Left colon (tissue), 2 donors: ENCODE results near the gene CSNK1G2. TPM values are rescaled to one million over a fixed set of nuclear protein-coding genes. Genes with fewer than 3 reads are reported as not detected.

Experiments
- ATAC-seq: fragments of 200-7000 bp; cut with Tn5 transposase; one replicate; pipeline ENCODE4 v1.9.1; 2020; ENCODE audit warnings: mild to moderate bottlenecking, moderate library complexity
- DNase-seq, 2 donors: peaks; one replicate each; pipeline ENCODE4 v3.0.0-alpha.2; 2020
- intact Hi-C, 2 donors: fragments of 100-400 bp; cut with DNase I in 1 of 2; cut with micrococcal nuclease in 1 of 2; formaldehyde crosslinking; loops; one replicate each; pipeline versions ENCODE4 v1.11.2 to v1.14.0; 2022; cut with DNase I, micrococcal nuclease
- total RNA-seq, 2 donors: library from RNA; stranded (reverse); fragmentation: NEBNext Ultra II Directional; extraction: Animal tissue kit (Norgen Biotek cat#: 25700); gene quantifications; one replicate each; pipeline ENCODE4 v1.2.1, GENCODE V29; 2021
- donor health status: DM: no; HTN: no; CAD: no.
- donor health status: DM: yes; HTN: yes; CAD: no.

CSNK1G2 gene
- total RNA-seq, 2 donors from 2014 or later: 51.4 to 74.1 TPM

DNA sequence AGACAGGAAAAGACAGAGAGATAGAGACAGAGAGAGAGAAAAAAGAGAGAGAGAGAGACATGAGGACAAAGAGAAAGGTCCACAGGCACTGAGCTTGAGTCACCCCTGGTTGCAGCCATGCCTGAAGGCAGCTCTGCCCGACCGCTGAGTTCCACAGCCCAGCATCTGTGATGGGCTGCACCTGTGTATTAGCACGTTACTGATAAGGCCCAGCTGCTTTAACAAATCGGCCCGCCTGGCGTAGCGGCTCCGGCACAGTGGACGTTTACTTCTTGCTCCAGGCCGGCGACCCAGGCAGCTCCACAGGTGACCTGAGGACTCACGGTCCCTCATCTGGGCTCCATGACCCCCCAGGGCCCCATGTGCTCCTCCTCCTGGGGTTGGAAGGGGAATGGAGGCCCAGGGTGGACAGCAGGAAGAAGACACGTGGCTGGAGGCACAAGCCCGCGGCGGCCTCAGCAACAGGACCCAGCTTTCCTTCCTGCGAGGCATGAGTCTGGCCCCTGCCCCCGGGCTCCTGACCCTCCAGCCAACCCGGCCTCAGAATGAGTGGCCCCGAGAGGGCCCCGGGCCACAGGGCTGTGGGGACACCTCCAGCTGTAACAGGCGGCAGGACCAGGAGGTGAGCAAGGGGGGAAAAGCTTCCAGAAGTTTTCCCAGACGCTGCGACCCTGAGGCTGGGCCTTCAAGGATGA, 3.9 kb upstream of the CSNK1G2 start:
- intact Hi-C loops: loop anchor here in 1 of 2 donors (10.0 kb wide), 1 partner anchor 148 kb away; no protein-coding TSS in a partner anchor
- no peak for ATAC-seq
- no peak for DNase-seq

DNA sequence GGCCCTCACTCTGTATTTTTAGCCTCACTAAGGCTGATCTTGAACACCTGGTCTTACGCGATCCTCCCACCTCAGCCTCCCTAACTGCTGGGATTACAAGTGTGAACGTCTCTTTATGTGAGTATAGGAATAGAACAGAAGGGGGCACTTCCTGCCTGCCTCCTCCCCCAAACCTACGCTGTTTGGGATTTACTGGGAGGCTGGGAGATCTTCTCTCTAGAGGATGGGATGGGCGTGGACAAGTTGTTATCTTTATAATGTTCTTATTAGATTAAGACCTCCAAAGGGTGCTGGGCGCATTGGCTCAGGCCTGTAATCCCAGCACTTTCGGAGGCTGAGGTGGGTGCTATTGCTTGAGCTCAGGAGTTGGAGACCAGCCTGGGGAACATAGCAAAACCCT, 2.9 kb upstream of the CSNK1G2 start:
- intact Hi-C loops: loop anchor here in 1 of 2 donors (10.0 kb wide), 1 partner anchor 147 kb away; no protein-coding TSS in a partner anchor
- DNase-seq (no peak), ATAC-seq (no peak)

DNA sequence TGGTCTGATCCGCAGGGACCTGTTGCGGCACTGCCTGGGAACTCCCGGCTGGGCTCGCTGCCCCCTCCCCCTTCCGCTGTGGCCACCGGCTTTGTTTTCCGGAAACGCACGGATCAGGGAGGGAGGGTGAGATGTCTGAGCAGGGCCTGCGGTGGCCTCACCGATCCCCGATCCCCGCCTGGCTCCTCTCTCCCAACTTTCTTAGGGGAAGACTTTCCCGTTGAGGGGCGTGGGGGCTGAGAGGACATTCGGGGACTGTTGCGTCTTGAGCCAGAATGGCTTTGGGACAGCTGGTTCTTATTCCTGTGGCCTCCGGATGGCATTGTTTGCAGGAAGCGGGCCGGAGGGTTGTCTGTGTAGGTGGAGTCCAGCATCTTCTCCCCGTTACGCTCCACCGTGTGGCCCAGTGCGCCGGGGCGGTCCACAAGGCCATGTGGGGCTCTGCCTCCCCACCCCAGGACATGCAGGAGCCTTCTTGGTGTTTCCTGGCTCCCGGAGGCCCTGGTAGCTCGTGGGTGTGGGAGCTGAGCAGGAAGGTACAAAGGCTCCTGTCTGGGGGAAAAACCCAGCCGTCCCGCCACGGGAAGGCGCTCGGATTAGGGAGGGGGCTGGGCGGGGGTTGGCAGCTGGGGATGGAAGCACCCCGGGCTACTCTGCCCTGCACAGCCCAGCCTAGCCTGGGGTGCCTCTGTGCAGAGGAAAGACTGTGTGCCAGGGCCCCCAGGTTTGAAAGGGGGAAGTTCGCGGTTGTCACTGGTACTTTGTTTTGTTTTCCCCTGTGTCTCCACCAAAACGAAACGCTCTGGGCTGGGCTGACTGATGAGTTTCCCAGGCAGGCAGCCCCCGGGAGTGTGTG, 1.3 kb downstream of the CSNK1G2 start:
- intact Hi-C loops: no loop called here
- ATAC-seq: peak; percentile 55
- peak; percentile 78 to 85 for DNase-seq

DNA sequence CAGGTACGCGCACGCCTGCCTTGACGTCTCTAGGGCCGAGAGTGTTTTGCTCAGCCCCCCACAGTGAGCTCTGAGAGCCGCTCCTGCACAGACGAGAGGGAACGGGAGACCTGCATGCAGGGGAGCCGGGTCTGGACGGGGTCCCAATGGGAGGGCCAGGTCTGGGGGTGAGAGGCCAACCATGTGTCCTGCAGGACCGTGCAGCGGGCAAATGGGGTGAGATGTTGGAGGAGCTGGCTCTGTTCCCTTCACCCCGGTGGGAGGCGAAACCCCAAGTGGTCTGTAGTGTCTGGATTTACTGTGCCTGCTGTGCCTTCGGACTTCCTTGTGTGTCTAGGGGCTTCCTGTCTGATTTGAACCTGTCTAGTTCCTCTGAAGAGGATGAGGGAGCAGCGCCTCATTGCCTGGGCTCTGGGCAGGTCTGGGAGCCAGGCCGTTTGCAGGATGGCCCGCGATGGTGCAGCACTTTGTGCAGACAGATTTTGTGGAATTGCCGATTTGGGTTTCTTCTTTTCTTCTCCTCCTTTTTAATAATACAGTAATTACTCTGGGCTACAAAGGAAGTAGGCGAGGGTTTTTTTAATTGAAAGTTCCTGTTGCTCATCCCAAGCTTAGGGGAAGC, 2.1 kb downstream of the CSNK1G2 start:
- ATAC-seq (no peak), DNase-seq (no peak)
- intact Hi-C loops: no loop called here

DNA sequence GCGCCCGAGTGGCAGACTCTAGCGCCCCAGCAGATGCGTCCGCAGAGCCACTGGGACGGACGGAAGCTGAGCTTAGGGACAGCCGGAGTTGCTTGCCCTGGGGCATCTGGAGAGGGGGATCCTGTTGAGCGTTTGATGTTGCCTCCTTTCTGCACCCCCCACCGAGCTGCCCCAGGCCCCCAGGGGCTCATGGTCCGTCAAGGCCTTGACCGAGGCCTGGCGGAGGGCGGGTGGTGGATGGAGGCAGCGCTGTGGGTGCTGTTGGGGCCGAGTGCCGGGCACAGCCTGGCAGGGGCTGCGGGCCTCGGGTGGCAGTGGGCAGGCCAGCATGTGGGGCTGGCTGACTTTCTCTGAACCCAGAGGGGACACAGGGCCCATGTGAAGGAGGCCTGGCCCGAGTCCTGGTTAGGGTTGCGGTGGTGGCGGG, 2.7 kb downstream of the CSNK1G2 start:
- ATAC-seq: no peak
- intact Hi-C loops: no loop called here
- DNase-seq: no peak

DNA sequence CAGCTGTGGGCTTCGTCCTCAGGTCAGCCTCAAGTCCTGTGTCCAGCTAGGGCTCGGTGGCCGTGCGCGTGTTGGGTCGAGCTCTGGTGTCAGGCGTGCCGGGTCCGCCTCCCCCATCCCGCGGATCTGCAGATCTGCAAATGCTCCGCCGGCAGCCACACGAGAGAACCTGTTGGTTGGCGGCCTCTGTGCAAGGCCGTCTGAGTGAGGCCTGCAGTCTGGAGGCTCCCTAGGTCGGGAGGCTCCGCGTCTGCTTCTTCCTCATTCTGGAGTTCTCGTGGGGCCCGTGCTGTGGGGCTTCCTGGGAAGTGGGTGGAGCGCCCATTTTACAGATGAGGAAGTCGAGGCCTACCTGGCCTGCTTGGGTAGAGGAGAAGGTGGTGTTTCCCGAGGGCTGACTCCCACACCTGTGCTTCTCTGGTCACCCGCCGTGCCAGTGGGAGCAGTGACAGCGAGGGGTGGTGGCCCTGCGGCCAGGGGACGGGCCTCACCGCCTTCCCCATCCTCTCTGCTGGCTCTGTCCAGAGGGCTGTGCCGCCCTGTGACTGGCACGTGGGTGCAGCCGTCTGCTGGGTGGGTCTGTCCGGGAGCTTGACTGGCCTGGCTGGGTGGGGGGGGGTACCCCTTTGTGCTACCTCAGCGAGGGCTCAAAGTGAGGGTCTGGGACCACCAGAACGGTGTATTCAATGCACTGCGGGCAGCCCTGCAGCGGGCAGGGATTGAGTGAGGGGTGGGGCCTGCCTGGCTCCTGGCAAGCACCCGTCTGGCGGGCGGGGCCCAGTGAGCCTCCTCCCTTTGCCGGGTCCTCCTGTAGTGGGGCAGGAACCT, 3.3 kb downstream of the CSNK1G2 start:
- DNase-seq (peak in 1 of 2 donors; percentile 40), ATAC-seq (no peak)

DNA sequence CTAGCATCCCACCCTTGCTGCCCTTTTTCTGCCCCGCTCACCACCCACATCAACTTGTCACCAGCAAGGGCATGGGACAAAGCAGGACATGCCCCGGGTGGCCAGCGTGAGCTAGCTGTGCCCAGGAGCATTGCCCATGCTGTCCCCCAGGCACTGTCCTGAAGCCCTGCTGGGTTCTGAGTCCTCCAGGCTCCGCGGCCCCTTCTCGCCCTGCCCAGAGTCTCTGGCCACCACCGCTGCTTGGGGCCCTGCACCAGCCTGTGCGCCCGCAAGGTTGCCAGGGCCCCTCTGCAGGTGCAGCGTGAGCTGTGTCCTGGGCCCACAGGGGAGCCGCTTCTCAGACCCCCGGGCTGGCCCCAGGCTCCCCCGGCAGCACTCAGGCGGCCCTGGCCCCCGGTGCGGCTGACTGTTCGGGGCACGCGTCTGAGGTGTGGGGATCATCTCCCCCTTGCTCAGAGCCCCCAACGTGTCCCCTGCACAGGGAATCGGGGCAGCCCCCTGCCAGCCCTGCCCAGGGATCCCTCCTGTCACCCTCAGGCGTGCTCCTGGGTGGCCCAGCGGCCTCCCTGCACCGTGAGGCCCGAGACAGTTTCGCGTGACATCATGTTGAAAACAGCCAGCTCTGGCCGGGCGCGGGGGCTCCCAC, 4.1 kb downstream of the CSNK1G2 start:
- ATAC-seq (no peak), DNase-seq (no peak)

More for the DNA sequence above, 3.3 kb downstream of the CSNK1G2 start:
- intact Hi-C loops: no loop called here

DNA sequence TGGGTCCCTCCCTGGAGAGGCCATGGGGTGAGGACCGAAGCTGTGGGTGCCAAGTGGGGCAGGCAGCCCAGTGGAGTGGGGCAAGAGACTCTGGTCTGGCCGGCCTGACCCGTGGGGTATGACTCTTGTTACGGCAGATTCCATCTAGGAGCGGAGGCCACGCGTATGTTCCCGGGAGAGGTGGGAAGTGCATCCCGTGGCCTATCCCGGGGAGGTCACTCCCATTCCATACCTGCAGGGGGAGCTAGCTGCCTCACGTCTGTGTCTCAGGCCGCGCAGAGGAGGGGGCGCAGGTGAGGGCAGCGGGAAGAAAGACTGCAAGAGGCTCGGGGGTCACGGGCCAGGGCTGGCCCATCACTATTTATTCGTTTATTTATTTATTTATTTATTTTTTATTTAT, 4.9 kb downstream of the CSNK1G2 start:
- ATAC-seq: no peak
- DNase-seq: peak; percentile 41 to 44
- intact Hi-C loops: no loop called here

More for the DNA sequence above, 4.1 kb downstream of the CSNK1G2 start:
- intact Hi-C loops: no loop called here

DNA sequence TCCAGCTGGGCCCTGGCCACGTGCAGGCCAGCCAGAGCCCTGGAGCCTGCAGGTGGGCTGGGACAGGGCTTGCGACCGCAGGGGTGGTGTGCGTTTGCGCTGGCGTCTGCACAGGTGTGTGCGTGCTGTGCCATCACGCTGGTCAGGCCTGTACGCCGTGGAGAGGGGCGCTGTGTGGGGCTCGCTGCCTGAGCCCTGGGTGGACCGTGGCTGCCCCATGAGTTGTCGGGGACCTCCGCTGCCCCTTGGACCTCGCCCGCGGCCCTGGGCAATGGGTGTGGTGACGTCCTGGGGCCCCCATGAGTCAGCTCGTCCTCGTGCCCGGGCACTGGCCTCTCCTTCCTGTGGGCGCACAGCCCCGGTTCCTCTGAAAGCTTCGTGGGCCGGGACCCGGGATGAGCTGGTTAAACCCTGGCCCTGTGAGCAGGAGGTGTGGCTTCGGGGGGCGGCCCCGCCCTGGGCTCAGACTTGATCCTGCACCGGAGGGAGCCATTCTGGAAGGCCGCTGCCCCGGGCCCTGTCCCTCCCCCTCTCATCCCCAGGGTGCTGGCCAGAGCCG, 6.8 kb downstream of the CSNK1G2 start:
- ATAC-seq: no peak
- intact Hi-C loops: no loop called here

DNA sequence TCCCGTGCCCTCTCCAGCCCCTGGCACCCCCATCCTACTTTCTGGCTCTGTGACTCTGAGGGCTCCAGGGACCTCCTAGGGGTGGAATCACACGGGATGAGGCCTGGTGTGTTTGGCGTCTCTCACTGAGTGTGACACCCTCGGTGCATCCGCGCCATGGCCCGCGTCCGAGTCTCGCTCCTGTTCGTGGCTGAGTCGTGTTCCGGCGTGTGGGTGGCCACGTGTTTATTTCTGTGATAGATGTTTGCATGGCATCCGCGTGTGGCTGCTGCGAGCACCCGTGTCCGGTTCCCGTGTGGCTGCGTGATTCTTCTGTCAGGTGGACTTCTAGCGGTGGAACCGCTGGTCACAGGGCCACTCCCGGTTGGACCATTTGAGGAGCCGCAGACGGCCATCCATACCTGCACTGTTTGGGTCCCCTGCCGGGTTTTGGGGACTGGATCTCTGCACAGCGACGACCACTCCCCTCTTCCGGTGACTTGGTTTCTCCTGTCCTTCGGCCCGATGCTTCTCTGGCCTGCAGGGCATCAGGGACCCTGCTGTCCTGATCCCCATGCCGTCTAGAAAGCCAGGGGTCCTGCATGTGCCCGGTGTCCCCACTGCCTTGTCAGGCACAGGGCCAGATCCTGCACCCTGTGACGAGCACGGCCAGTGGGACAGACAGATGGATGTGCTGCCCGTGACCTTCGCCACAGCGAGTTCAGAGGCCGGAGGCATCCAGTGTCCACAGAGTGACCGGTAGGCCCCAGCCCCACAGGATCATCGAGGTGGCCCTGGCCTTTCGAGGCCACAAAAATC, 8.5 kb downstream of the CSNK1G2 start:
- DNase-seq: no peak
- intact Hi-C loops: no loop called here

More for the DNA sequence above, 6.8 kb downstream of the CSNK1G2 start:
- DNase-seq: no peak

DNA sequence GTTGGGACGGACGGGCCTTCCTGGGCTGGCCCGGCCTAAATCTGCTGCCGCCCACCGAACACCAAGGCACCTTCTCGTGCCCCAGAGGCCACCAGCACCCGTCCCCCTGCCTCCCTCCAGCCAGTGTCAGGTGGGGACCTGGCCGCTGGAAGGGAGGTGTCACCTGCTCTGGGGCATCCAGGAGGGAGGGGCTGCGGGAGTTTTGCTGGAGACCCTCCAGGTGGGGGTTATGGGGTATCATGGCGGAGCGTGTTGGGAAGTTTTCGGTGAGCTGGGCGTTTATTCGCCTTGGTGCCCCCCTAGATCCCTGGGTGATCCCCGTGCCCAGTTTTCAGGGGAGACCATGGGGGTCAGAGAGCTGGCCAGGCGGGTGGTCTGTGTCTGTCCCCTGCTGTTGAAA, 9.7 kb downstream of the CSNK1G2 start:
- intact Hi-C loops: no loop called here
- no peak for DNase-seq
- no peak for ATAC-seq

More for the DNA sequence above, 8.5 kb downstream of the CSNK1G2 start:
- ATAC-seq: no peak

DNA sequence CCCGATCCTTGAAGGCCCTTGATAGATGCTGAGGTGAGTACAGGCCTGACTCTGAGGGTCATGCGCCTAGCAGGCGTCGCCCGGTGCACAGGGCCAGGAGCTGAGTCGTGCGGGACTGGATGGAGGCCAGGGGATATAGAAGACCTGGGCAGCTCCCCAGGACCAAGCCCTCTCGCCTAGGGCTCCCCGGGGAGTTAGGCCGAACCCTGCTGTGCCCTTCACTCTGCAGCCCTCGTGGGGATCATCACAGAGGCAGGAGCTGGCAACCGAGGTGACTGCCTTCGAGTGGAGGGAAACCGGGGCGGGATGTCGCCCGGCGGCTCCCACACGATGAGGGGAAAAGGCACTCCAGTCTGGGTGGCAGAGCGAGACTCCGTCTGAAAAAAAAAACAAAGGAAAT, 11.7 kb downstream of the CSNK1G2 start:
- ATAC-seq (no peak), DNase-seq (no peak)
- intact Hi-C loops: no loop called here

DNA sequence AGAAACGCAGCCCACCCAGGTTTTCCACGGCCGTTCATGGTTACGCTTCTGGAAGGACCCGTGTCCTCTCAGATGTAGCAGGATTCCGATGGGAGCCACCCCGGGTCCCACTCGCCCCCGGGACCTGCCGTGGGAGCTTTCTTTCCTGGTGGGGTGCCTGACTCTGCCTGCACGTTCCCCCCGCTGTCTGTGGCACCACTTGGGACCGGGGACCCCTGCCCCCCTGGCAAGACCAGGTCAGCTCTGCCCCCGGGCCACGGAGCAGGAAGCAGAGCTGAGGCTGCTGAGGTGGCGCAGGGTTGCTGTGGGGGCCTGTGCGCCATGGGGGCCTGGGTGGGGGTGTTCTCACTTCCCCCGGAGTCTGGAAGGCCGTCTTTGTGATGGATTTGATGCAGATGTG, 12.1 kb downstream of the CSNK1G2 start:
- intact Hi-C loops: no loop called here
- no peak for DNase-seq

DNA sequence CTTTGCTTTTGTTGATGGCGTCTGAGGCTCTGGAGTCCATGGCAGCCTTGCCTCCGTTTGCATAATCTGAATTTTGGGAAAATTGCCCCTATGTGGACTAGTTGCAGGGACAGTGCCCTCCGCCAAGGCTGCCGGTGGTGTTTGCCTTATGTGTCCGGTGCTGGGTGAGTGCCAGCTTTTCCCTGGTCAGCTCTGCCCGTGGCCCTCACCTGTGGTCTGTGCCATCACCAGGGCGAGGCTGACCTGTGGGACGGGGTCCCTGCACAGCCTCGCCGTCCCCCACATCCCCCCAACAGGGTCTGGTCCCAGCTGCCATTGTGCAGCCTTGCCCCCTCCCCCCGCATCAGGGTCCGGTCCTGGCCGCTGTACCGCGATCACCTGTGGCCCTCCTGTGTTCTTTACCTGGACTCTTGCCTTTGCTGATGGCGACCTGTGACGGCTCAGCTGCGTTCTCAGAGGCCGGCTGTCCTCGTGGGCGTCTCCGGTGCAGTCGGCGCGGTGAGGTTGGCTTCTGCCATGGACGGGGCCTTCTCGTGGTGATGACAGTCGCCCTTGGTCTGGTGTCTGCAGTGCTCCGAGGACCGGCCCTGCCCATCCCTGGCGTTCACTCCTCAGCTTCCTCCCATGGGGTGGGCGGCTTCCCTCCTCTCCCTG, 12.6 kb downstream of the CSNK1G2 start:
- DNase-seq: no peak
- intact Hi-C loops: no loop called here
- no peak for ATAC-seq

More for the DNA sequence above, 12.1 kb downstream of the CSNK1G2 start:
- ATAC-seq: no peak

DNA sequence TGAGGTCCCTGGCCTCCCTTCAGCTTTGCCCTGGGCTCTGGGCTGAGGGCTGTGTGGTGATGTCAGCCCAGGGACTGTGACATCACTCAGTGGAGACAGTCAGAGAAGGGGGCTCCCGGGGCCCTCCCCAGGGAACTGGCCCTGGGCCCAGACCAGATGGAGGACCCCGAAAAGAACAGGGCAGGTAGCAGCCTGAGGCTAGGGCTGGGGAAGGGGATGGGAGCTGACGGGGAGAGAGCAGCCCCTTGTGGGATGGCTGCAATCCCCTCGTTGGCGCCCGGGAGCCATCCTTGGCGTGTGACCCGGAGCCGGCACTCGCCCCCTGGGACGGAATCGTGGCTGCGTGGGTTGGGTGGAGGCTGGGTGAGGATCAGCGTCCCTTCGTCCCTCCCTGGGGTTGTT, 13.6 kb downstream of the CSNK1G2 start:
- DNase-seq (no peak), ATAC-seq (no peak)
- intact Hi-C loops: no loop called here

DNA sequence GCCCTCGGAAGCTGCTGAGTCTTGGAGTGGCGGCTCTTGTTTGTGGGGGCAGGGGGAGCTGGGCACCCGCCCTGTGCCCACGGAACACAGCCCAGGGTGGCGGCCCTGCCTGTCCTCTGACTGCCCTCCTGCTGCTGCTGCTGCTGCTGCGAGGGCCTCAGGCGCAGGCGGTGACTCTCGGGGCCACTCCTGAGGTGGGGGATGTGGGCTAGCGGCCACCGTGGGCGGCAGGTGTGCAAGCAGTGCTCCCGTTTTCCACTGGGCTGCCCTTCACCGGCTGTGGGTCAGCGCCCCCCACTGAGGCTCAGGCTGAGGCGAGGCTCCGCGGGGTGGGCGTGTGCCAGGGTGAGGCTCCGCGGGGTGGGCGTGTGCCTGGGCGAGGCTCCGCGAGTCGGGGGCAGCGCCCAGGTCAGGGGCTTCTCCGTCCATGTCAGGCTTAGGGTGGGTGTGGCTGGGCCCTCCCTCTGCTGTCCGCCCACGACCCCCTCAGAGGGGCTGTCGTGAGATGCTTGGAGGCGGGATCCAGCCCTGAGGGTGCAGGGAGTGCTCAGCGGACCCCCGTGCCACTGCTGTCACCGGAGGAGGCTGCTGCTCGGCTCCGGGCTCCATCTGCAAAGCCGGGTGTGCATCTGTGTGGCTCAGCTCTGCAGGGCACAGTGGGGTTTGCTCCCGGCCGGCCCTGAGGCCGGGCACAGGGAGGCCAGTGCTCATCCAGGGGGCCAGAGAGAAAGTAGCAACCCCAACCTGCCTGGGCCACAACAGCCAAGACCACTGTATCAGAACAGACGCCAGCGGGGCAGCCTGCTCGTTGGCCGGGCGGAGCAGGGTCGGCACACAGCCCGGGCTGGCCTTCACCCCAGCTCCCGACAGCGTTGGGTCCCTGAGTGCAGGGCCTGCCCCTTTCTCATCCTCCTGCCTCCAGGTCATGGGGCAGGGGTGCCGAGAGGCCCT, 14.5 kb downstream of the CSNK1G2 start:
- DNase-seq (no peak), ATAC-seq (peak; percentile 22)
- intact Hi-C loops: no loop called here
